Kidney (tissue), 14 donors: ENCODE results near the gene KCNK1. TPM values are rescaled to one million over a fixed set of nuclear protein-coding genes. Genes with fewer than 3 reads are reported as not detected.
A peak's percentile ranks its signal among the peaks of the same experiment; 100 is the strongest.
"Not testable (repeated sequence)": the region's sequence is repeated elsewhere in the genome, so short reads cannot be mapped to it uniquely, and the experiment has no call there.

ENCODE experiments used
- DNase-seq, 5 donors: peaks; one replicate each; pipeline ENCODE4 v3.0.0-alpha.2; 2013 to 2020
- FAIRE-seq: peaks from 2 replicates; lab custom pipeline; 2012; peaks lifted over from hg19 to GRCh38; lab: Jason Lieb, UNC
- H3K27ac ChIP-seq, 2 donors: one replicate each; pipeline ENCODE4 v1.7.0; 2013; ENCODE audit warnings: low read depth in 2 of 2, low read length in 2 of 2, inconsistent platforms in 1 of 2
- H3K27me3 ChIP-seq: one replicate; pipeline ENCODE4 v1.7.1; 2013; ENCODE audit warnings: low read length, inconsistent platforms; ENCODE audit not compliant: control insufficient read depth, insufficient read depth
- H3K36me3 ChIP-seq, 3 donors: one replicate each; pipeline versions ENCODE4 v1.7.0 to v1.7.1; 2013; ENCODE audit warnings: low read length in 3 of 3, control low read depth in 1 of 3, inconsistent platforms in 1 of 3; ENCODE audit not compliant: insufficient read depth in 3 of 3, control insufficient read depth in 2 of 3
- H3K4me1 ChIP-seq, 3 donors: one replicate each; pipeline versions ENCODE4 v1.7.0 to v1.7.1; 2013; ENCODE audit warnings: low read length in 3 of 3, inconsistent platforms in 1 of 3, low read depth in 1 of 3; ENCODE audit not compliant: control insufficient read depth in 2 of 3, insufficient read depth in 2 of 3
- H3K4me3 ChIP-seq, 3 donors: one replicate each; pipeline versions ENCODE4 v1.7.0 to v1.8.1; 2013; ENCODE audit warnings: low read length in 3 of 3, control low read depth in 1 of 3, inconsistent platforms in 1 of 3
- H3K9ac ChIP-seq, 3 donors: one replicate each; pipeline versions ENCODE4 v1.7.0 to v1.7.1; 2013; ENCODE audit warnings: low read length in 3 of 3, control low read depth in 1 of 3, inconsistent platforms in 1 of 3
- H3K9me3 ChIP-seq, 3 donors: one replicate each; pipeline versions ENCODE4 v1.7.0 to v1.7.1; 2013; ENCODE audit warnings: low read length in 3 of 3, control low read depth in 1 of 3, inconsistent platforms in 1 of 3; ENCODE audit not compliant: control insufficient read depth in 2 of 3, insufficient read depth in 1 of 3
- intact Hi-C: fragments of 100-400 bp; cut with DNase I; formaldehyde crosslinking; loops from one replicate; pipeline ENCODE4 v1.11.1; 2022
- polyA plus RNA-seq: library from polyadenylated mRNA; stranded (reverse); fragments of 350-450 nt; fragmentation: Illumina TruSeq; extraction: RNeasy Lipid Tissue Mini Kit (QIAGEN cat#74804); gene quantifications from one replicate; pipeline ENCODE4 v1.2.3, GENCODE V29; 2014; ENCODE audit warnings: low read depth, low replicate concordance; ENCODE audit not compliant: insufficient read depth
- total RNA-seq: library from RNA; stranded (reverse); fragmentation: NEBNext Ultra II Directional; extraction: Animal tissue kit (Norgen Biotek cat#: 25700); gene quantifications from one replicate; pipeline ENCODE4 v1.2.1, GENCODE V29; 2021
- TF ChIP-seq, protein P1 (sequence below): IDR thresholded peaks from 3 replicates; pipeline ENCODE4 v1.5.1; 2012; ENCODE audit warnings: mild to moderate bottlenecking, moderate library complexity, borderline replicate concordance; ENCODE audit not compliant: insufficient read depth; ENCODE audit errors: extremely low read depth
- donor health status: control.
- donor health status: control.
- donor health status: control.
- donor health status: control.
- donor health status: control.
- donor health status: DM: yes; HTN: yes; CAD: no.
- donor health status: Normal renal cell carcinoma (clear cell type).

Gene KCNK1
- total and polyA plus RNA-seq, 2 donors from 2014 or later, result 10.0 to 10.7 TPM

DNA sequence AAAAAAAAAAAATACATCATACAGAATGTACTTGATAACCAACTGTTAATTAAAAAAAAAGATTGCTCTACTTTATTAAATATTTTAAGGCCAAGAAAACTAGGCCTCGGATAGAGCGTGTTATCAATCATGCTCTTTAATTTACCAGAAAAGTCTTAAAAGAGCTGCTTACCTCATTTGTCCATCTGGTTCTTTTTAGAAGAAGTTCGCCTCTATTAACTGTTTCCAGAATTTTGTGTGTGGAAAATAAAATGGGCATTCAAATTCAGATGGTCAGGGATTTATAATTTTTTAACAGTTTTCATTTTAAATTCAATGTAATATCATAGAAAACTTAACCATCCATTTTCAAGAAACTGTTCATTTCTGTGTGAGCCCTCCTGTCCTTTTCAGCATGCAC, 53.8 kb downstream of the KCNK1 start:
- H3K27ac ChIP-seq, result no peak overlapping the region
- H3K27me3 ChIP-seq, result no peaks in the 10 kb centered on the region
- DNase-seq, result no peak
- no peaks in the 10 kb centered on the region for H3K9me3 ChIP-seq
- H3K9ac ChIP-seq, result no peak overlapping the region
- intact Hi-C loops, result no loop called here
- no peak overlapping the region for H3K4me3 ChIP-seq
- FAIRE-seq, result no peak
- peaks cover 0 to 4% (median 0%) of the 10 kb centered on the region in 3 donors for H3K4me1 ChIP-seq
- H3K36me3 ChIP-seq, result no peaks in the 10 kb centered on the region
- TF ChIP-seq, protein P1, sequence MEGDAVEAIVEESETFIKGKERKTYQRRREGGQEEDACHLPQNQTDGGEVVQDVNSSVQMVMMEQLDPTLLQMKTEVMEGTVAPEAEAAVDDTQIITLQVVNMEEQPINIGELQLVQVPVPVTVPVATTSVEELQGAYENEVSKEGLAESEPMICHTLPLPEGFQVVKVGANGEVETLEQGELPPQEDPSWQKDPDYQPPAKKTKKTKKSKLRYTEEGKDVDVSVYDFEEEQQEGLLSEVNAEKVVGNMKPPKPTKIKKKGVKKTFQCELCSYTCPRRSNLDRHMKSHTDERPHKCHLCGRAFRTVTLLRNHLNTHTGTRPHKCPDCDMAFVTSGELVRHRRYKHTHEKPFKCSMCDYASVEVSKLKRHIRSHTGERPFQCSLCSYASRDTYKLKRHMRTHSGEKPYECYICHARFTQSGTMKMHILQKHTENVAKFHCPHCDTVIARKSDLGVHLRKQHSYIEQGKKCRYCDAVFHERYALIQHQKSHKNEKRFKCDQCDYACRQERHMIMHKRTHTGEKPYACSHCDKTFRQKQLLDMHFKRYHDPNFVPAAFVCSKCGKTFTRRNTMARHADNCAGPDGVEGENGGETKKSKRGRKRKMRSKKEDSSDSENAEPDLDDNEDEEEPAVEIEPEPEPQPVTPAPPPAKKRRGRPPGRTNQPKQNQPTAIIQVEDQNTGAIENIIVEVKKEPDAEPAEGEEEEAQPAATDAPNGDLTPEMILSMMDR, result no peak

DNA sequence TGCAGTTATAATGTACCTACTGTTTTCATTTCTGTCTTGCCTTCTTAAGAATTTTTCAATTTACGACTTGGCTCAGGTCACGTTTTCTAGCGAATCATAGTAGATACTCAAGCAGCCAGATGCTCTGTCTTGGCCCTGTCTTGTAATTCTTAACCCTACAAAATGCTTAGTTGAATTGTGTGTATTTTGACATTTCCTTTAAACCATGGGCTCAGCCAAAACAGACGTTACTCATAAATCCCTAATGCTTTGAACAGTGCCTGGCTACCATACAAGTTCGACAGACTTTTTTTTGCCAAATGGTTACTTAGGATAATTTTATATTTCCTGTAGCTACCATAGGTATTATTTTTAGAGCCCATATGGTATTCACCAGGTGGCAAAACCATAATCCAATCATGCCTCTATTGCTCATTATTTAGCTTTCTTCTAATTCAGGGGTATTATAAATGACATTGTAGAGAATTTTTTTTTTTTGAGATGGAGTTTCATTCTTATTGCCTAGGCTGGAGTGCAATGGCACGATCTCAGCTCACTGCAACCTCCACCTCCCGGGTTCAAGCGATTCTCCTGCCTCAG, 54.3 kb downstream of the KCNK1 start:
- DNase-seq (no peak), FAIRE-seq (no peak)
- H3K27ac ChIP-seq, result no peak overlapping the region
- H3K27me3 ChIP-seq, result no peaks in the 10 kb centered on the region
- H3K4me3 ChIP-seq, result no peak overlapping the region
- H3K4me1 ChIP-seq, result peaks cover 0 to 9% (median 3%) of the 10 kb centered on the region in 3 donors
- no peaks in the 10 kb centered on the region for H3K9me3 ChIP-seq
- H3K36me3 ChIP-seq, result no peaks in the 10 kb centered on the region
- intact Hi-C loops, result no loop called here
- TF ChIP-seq, protein P1, result no peak
- H3K9ac ChIP-seq, result no peak overlapping the region

DNA sequence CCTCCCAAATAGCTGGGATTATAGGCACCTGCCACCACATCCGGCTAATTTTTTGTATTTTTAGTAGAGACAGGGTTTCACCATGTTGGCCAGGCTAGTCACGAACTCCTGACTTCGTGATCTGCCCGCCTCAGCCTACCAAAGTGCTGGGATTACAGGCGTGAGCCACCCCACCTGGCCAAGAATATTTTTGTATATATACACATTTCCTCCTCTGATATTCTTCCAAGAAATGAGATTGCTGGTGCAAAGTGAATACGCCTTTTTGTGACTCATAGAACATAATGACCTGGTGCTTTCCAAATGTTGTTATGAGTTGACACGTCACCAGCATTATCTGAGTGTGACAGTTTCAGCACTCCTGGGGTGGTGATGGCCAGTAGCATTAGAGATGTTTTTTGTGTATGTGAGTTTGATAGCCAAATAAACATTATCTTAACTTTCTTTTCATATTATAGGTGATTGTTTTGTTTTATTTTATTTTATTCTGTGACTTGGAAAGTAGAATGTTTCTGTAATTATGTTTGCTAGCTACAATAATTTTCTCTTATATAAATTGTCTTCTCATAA, 54.9 kb downstream of the KCNK1 start:
- Histone ChIP-seq H3K27me3 (no peaks in the 10 kb centered on the region), H3K4me3 (no peak overlapping the region), H3K27ac (no peak overlapping the region), H3K4me1 (peaks cover 0 to 9% (median 6%) of the 10 kb centered on the region in 3 donors), H3K9me3 (no peaks in the 10 kb centered on the region), H3K36me3 (no peaks in the 10 kb centered on the region), H3K9ac (no peak overlapping the region)
- intact Hi-C loops, result no loop called here
- DNase-seq (no peak), FAIRE-seq (peak; percentile 15)
- TF ChIP-seq, protein P1, result no peak

DNA sequence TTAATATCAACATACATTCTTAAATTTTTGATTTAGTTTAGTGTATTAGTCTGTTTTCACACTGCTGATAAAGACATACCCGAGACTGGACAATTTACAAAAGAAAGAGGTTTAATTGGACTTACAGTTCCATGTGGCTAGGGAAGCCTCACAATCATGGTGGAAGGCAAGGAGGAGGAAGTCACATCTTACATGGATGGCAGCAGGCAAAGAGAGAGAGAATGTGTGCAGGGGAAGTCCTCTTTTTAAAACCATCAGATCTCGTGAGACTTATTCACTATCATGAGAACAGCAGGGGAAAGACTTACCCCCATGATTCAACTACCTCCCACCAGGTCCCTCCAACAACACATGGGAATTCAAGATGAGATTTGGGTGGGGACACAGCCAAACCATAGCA, 56.5 kb downstream of the KCNK1 start:
- H3K36me3 ChIP-seq, H3K9me3 ChIP-seq, intact Hi-C loops, H3K27me3 ChIP-seq, H3K27ac ChIP-seq, H3K9ac ChIP-seq, DNase-seq, FAIRE-seq, H3K4me3 ChIP-seq: not testable (repeated sequence)
- H3K4me1 ChIP-seq, result peaks cover 0 to 12% (median 7%) of the 10 kb centered on the region in 3 donors
